Measurements from ENCODE around the gene FBXW8. TPM values are rescaled to one million over a fixed set of nuclear protein-coding genes. Genes with fewer than 3 reads are reported as not detected.

The FBXW8 gene
- total RNA-seq, 1 experiment from 2014 or later = 15.6 TPM

DNA sequence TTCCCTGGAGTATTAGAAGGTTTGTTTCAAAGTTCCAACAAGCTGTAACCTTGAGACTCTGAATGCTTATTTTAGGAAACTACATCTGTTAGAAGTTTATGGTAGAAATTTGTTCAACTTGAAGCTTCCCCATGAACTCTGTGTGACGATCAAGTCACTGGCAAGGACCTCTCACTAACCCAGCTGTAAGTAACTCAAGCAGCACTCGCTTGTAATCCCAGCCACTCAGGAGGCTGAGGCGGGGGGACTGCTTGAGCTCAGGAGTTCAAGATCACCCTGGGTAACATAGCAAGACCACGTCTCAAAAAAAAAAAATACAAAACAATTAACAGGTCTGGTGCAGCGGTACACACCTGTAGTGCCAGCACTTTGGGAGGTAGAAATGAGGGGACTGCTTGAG, 162.9 kb downstream of the FBXW8 start:
- Mint-ChIP-seq H3K4me3 (no peak overlapping the region), H3K9me3 (no peaks in the 10 kb centered on the region), H3K4me1 (peaks cover 23% of the 10 kb centered on the region), H3K27ac (no peak overlapping the region), H3K27me3 (ENCODE audit: low read depth) (no peaks in the 10 kb centered on the region), H3K36me3 (no peaks in the 10 kb centered on the region)
- DNase-seq (ENCODE audit: low spot score) (no peak), ATAC-seq (no peak)
- POLR2A ChIA-PET = no interaction called here
- TF ChIP-seq TEAD1 (CRISPR knock-in tag; IDR thresholded peaks at IDR 0.05) (no peak), ZBTB21 (CRISPR knock-in tag; IDR thresholded peaks at IDR 0.05; ENCODE audit: borderline replicate concordance) (no peak), GRHL2 (CRISPR knock-in tag; IDR thresholded peaks at IDR 0.05; ENCODE audit: insufficient replicate concordance, severe bottlenecking) (no peak), MYBL2 (CRISPR knock-in tag; IDR thresholded peaks at IDR 0.05) (no peak), ARID4B (CRISPR knock-in tag; IDR thresholded peaks at IDR 0.05; ENCODE audit: borderline replicate concordance) (no peak), FOXP1 (CRISPR knock-in tag; IDR thresholded peaks at IDR 0.05; ENCODE audit: borderline replicate concordance) (no peak), GABPB1 (CRISPR knock-in tag; IDR thresholded peaks at IDR 0.05) (no peak), RELA (CRISPR knock-in tag; IDR thresholded peaks at IDR 0.05; ENCODE audit: borderline replicate concordance) (no peak), ZSCAN18 (CRISPR knock-in tag; IDR thresholded peaks at IDR 0.05) (no peak), TP53 (CRISPR knock-in tag; IDR thresholded peaks at IDR 0.05) (no peak), ATF6 (CRISPR knock-in tag; IDR thresholded peaks at IDR 0.05) (no peak)
- TF ChIP-seq, protein P1, sequence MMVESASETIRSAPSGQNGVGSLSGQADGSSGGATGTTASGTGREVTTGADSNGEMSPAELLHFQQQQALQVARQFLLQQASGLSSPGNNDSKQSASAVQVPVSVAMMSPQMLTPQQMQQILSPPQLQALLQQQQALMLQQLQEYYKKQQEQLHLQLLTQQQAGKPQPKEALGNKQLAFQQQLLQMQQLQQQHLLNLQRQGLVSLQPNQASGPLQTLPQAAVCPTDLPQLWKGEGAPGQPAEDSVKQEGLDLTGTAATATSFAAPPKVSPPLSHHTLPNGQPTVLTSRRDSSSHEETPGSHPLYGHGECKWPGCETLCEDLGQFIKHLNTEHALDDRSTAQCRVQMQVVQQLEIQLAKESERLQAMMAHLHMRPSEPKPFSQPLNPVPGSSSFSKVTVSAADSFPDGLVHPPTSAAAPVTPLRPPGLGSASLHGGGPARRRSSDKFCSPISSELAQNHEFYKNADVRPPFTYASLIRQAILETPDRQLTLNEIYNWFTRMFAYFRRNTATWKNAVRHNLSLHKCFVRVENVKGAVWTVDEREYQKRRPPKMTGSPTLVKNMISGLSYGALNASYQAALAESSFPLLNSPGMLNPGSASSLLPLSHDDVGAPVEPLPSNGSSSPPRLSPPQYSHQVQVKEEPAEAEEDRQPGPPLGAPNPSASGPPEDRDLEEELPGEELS (CRISPR knock-in tag; IDR thresholded peaks at IDR 0.05) = no peak
- TF ChIP-seq, protein P2, sequence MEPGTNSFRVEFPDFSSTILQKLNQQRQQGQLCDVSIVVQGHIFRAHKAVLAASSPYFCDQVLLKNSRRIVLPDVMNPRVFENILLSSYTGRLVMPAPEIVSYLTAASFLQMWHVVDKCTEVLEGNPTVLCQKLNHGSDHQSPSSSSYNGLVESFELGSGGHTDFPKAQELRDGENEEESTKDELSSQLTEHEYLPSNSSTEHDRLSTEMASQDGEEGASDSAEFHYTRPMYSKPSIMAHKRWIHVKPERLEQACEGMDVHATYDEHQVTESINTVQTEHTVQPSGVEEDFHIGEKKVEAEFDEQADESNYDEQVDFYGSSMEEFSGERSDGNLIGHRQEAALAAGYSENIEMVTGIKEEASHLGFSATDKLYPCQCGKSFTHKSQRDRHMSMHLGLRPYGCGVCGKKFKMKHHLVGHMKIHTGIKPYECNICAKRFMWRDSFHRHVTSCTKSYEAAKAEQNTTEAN (CRISPR knock-in tag; IDR thresholded peaks at IDR 0.05) = no peak
- TF ChIP-seq, protein P3, sequence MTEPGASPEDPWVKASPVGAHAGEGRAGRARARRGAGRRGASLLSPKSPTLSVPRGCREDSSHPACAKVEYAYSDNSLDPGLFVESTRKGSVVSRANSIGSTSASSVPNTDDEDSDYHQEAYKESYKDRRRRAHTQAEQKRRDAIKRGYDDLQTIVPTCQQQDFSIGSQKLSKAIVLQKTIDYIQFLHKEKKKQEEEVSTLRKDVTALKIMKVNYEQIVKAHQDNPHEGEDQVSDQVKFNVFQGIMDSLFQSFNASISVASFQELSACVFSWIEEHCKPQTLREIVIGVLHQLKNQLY (CRISPR knock-in tag; IDR thresholded peaks at IDR 0.05) = no peak
- CTCF ChIA-PET = interaction anchor here (1.7 kb wide), 1 partner anchor 42 kb away, joined by 3 read pairs; no protein-coding TSS in a partner anchor

All from WTC11 (cell line).